Measurements from ENCODE around the gene C6orf136. TPM values are rescaled to one million over a fixed set of nuclear protein-coding genes. Genes with fewer than 3 reads are reported as not detected.

Gene C6orf136
- total and polyA plus RNA-seq, 8 donors: 7.3 to 126 (median 23.4) TPM

- Histone ChIP-seq H3K27ac (peak within 1 kb of the TSS; percentile 77 to 99 (median 97)), H3K27me3 (no peaks in the 10 kb centered on the region), H3K4me1 (peaks cover 29 to 56% (median 39%) of the 10 kb centered on the region in 4 donors), H3K9me3 (no peaks in the 10 kb centered on the region), H3K4me3 (peak within 1 kb of the TSS; percentile 61 to 70 (median 64)), H3K36me3 (no peaks in the 10 kb centered on the region)
- intact Hi-C loops (cut with DNase I; ENCODE audit: low total_unique reads): no loop called here
- TF ChIP-seq EP300 (IDR thresholded peaks at IDR 0.05) (no peak), POLR2AphosphoS5 (IDR thresholded peaks at IDR 0.05) (peak in 2 of 3 donors; percentile 59 to 78), POLR2A (IDR thresholded peaks at IDR 0.05) (no peak), CTCF (IDR thresholded peaks at IDR 0.05) (no peak)
- 0 to 1% (median 1%) methylated on average over 24 to 40 of the region's 40 CpGs for WGBS, 5 donors
- DNase-seq: peak; percentile 87 to 96
These were observed 43.7 kb downstream of the C6orf136 start, which contains the start of gene NRM for GRCh38 chr6:30690403-30691207. NRM (minus strand) TSS chr6:30690984; CDS start chr6:30690974, 10 bp downstream.

- H3K4me1 ChIP-seq: peaks cover 29 to 50% (median 39%) of the 10 kb centered on the region in 4 donors
- H3K4me3 ChIP-seq: peak overlapping the region; percentile 61 to 70 (median 64)
- H3K9me3 ChIP-seq: no peaks in the 10 kb centered on the region
- H3K27me3 ChIP-seq: no peaks in the 10 kb centered on the region
- WGBS, 5 donors: 10 to 18% (median 12%) methylated on average over 8 of the region's 8 CpGs
- intact Hi-C loops (cut with DNase I; ENCODE audit: low total_unique reads): no loop called here
- peak in 1 of 2 donors; percentile 29 for DNase-seq
- peak overlapping the region; percentile 29 to 99 (median 97) for H3K27ac ChIP-seq
- H3K36me3 ChIP-seq: no peaks in the 10 kb centered on the region
- TF ChIP-seq CTCF (IDR thresholded peaks at IDR 0.05) (no peak), EP300 (IDR thresholded peaks at IDR 0.05) (no peak), POLR2AphosphoS5 (IDR thresholded peaks at IDR 0.05) (no peak), POLR2A (IDR thresholded peaks at IDR 0.05) (no peak)
These were observed 44.4 kb downstream of the C6orf136 start for GRCh38 chr6:30691208-30691847.

- Histone ChIP-seq H3K27me3 (no peaks in the 10 kb centered on the region), H3K27ac (no peak overlapping the region), H3K36me3 (peaks cover 0 to 25% (median 19%) of the 10 kb centered on the region in 4 donors), H3K4me3 (no peak overlapping the region), H3K4me1 (peaks cover 0 to 13% (median 3%) of the 10 kb centered on the region in 4 donors), H3K9me3 (no peaks in the 10 kb centered on the region)
- TF ChIP-seq CTCF (IDR thresholded peaks at IDR 0.05) (no peak), EP300 (IDR thresholded peaks at IDR 0.05) (no peak), POLR2AphosphoS5 (IDR thresholded peaks at IDR 0.05) (no peak), POLR2A (IDR thresholded peaks at IDR 0.05) (no peak)
- intact Hi-C loops (cut with DNase I; ENCODE audit: low total_unique reads): no loop called here
- 90 to 93% (median 92%) methylated on average over 5 of the region's 5 CpGs for WGBS, 5 donors
- DNase-seq: no peak
These were observed 49.5 kb downstream of the C6orf136 start for GRCh38 chr6:30696432-30696831.

GRCh38 chr6:30700340-30700739 lies 53.4 kb downstream of the C6orf136 start:
- intact Hi-C loops (cut with DNase I; ENCODE audit: low total_unique reads): no loop called here
- H3K36me3 ChIP-seq: peaks cover 14 to 64% (median 46%) of the 10 kb centered on the region in 4 donors
- H3K4me1 ChIP-seq: peaks cover 0 to 4% (median 2%) of the 10 kb centered on the region in 4 donors
- H3K27me3 ChIP-seq: no peaks in the 10 kb centered on the region
- no peak overlapping the region for H3K4me3 ChIP-seq
- WGBS, 5 donors: 62 to 79% (median 65%) methylated on average over 4 of the region's 4 CpGs
- H3K9me3 ChIP-seq: no peaks in the 10 kb centered on the region
- H3K27ac ChIP-seq: no peak overlapping the region
- DNase-seq: no peak
- TF ChIP-seq POLR2A (IDR thresholded peaks at IDR 0.05) (no peak), POLR2AphosphoS5 (IDR thresholded peaks at IDR 0.05) (no peak), CTCF (IDR thresholded peaks at IDR 0.05) (no peak), EP300 (IDR thresholded peaks at IDR 0.05) (no peak)

All from stomach (tissue), 9 donors.